Trophoblast cell (in vitro differentiated cells and primary cell): ENCODE results near the gene TUBB.
"Not testable (repeated sequence)": the region's sequence is repeated elsewhere in the genome, so short reads cannot be mapped to it uniquely, and the experiment has no call there.

Experiments
- DNase-seq, 2 donors: peaks; one replicate each; pipeline ENCODE4 v3.0.0-alpha.2; 2016
- H2AFZ ChIP-seq: 2 replicates; pipeline ENCODE4 v1.6.1; 2013; ENCODE audit warnings: low read length, moderate library complexity, mild to moderate bottlenecking; ENCODE audit not compliant: insufficient read depth, poor library complexity
- H2AK5ac ChIP-seq: 2 replicates; pipeline ENCODE4 v1.6.1; 2013; ENCODE audit warnings: mild to moderate bottlenecking, low read length
- H2BK120ac ChIP-seq: 2 replicates; pipeline ENCODE4 v1.6.1; 2013; ENCODE audit warnings: low read length, mild to moderate bottlenecking, moderate library complexity; ENCODE audit not compliant: insufficient read depth, poor library complexity
- H2BK12ac ChIP-seq: 2 replicates; pipeline ENCODE4 v1.6.1; 2013; ENCODE audit warnings: mild to moderate bottlenecking, low read length, moderate library complexity
- H2BK5ac ChIP-seq: 2 replicates; pipeline ENCODE4 v1.6.1; 2013; ENCODE audit warnings: low read length, low read depth, moderate library complexity, mild to moderate bottlenecking; ENCODE audit not compliant: poor library complexity
- H3K14ac ChIP-seq: 2 replicates; pipeline ENCODE4 v1.6.1; 2013; ENCODE audit warnings: mild to moderate bottlenecking, low read length
- H3K18ac ChIP-seq: 2 replicates; pipeline ENCODE4 v1.6.1; 2013; ENCODE audit warnings: mild to moderate bottlenecking, low read length
- H3K23ac ChIP-seq: 2 replicates; pipeline ENCODE4 v1.6.1; 2013; ENCODE audit warnings: low read length
- H3K27ac ChIP-seq: 2 replicates; pipeline ENCODE4 v1.5.1; 2013; ENCODE audit warnings: low read depth, mild to moderate bottlenecking, inconsistent platforms, low read length, moderate library complexity
- H3K27me3 ChIP-seq: 2 replicates; pipeline ENCODE4 v1.6.1; 2013; ENCODE audit warnings: inconsistent platforms, mild to moderate bottlenecking, low read length, moderate library complexity; ENCODE audit not compliant: insufficient read depth
- H3K36me3 ChIP-seq, 2 experiments: 1 replicate in 1 of 2; 2 replicates in 1 of 2; pipeline ENCODE4 v1.6.1; 2013; ENCODE audit warnings: low read length in 2 of 2, mild to moderate bottlenecking in 2 of 2, moderate library complexity in 1 of 2; ENCODE audit not compliant: insufficient read depth in 2 of 2, control insufficient read depth in 1 of 2
- H3K4ac ChIP-seq: 2 replicates; pipeline ENCODE4 v1.6.1; 2013; ENCODE audit warnings: low read depth, mild to moderate bottlenecking, low read length, moderate library complexity
- H3K4me1 ChIP-seq, 2 experiments: 1 replicate in 1 of 2; 2 replicates in 1 of 2; pipeline ENCODE4 v1.6.1; 2013; ENCODE audit warnings: low read length in 2 of 2, mild to moderate bottlenecking in 2 of 2, moderate library complexity in 1 of 2; ENCODE audit not compliant: insufficient read depth in 2 of 2, control insufficient read depth in 1 of 2
- H3K4me2 ChIP-seq: 2 replicates; pipeline ENCODE4 v1.6.1; 2013; ENCODE audit warnings: inconsistent platforms, mild to moderate bottlenecking, low read length, moderate library complexity
- H3K4me3 ChIP-seq: 2 replicates; pipeline ENCODE4 v1.5.1; 2013; ENCODE audit warnings: mild to moderate bottlenecking, low read depth, low read length, inconsistent platforms
- H3K79me1 ChIP-seq: one replicate; pipeline ENCODE4 v1.6.1; 2013; ENCODE audit warnings: low read length
- H3K79me2 ChIP-seq: 2 replicates; pipeline ENCODE4 v1.6.1; 2013; ENCODE audit warnings: low read length, mild to moderate bottlenecking; ENCODE audit not compliant: control insufficient read depth, insufficient read depth, poor library complexity
- H3K9ac ChIP-seq: 2 replicates; pipeline ENCODE4 v1.6.1; 2013; ENCODE audit warnings: mild to moderate bottlenecking, low read length
- H3K9me3 ChIP-seq: 2 replicates; pipeline ENCODE4 v1.6.1; 2013; ENCODE audit warnings: low read depth, mild to moderate bottlenecking, control low read depth, inconsistent platforms, low read length; ENCODE audit not compliant: insufficient read depth
- H4K12ac ChIP-seq: 2 replicates; pipeline ENCODE4 v1.6.1; 2013; ENCODE audit warnings: low read depth, mild to moderate bottlenecking, low read length, moderate library complexity
- H4K8ac ChIP-seq: 2 replicates; pipeline ENCODE4 v1.6.1; 2013; ENCODE audit warnings: low read depth, mild to moderate bottlenecking, low read length, moderate library complexity
- H4K91ac ChIP-seq: one replicate; pipeline ENCODE4 v1.6.1; 2013; ENCODE audit warnings: low read depth, mild to moderate bottlenecking, low read length, moderate library complexity
- WGBS: extraction: QIAGEN DNeasy Blood & Tissue Kit; methylation state at CpG from one replicate; pipeline ENCODE4 v1.1.7; 2013; ENCODE audit warnings: missing lambda C conversion rate; ENCODE audit not compliant: insufficient read length, insufficient coverage; ENCODE audit errors: extremely low coverage; 5-methylcytosine and 5-hydroxymethylcytosine counted together

The TUBB gene

DNA sequence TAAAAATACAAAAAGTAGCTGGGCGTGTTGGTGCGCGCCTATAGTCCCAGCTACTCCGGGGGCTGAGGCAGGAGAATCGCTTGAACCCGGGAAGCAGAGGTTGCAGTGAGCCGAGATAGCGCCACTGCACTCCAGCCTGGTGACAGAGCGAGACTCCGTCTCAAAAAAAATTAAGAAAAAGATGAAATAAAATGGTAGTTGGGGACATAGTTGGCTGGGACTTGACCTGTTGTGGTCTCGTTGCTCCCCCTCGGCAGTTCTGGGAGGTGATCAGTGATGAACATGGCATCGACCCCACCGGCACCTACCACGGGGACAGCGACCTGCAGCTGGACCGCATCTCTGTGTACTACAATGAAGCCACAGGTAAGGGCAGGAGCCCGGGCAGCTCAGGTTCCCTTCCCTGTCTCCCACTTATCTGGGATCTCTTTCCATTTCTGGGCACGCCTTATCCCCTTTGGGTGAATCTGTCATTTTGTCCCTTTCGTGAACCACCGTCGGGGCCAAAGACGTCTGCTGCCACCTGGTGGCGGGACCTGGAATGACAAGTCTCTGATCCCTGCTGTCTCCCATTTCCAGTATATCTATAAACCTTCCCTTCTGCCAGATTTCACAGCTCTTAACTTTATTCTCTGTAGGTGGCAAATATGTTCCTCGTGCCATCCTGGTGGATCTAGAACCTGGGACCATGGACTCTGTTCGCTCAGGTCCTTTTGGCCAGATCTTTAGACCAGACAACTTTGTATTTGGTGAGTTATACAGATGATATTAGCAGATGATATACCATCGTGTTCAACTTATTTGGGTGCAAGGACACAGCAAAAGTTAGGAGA lies 2.3 kb downstream of the TUBB start:
- Histone ChIP-seq H2AFZ (no peak overlapping the region), H2BK120ac (no peak overlapping the region), H3K14ac (no peak overlapping the region), H3K27me3 (no peaks in the 10 kb centered on the region), H3K27ac (no peak overlapping the region), H3K23ac (no peak overlapping the region), H3K4ac (no peak overlapping the region), H3K36me3 (peaks cover 28 to 39% of the 10 kb centered on the region in 2 experiments), H4K91ac (no peak overlapping the region), H3K18ac (no peak overlapping the region), H2AK5ac (no peak overlapping the region), H3K4me3 (peak overlapping the region; percentile 90), H3K4me2 (peak overlapping the region; percentile 60), H3K9ac (peak overlapping the region; percentile 18), H2BK5ac (no peak overlapping the region), H2BK12ac (no peak overlapping the region), H3K79me2 (peaks cover 17% of the 10 kb centered on the region), H4K12ac (no peak overlapping the region), H3K9me3 (peaks cover 4% of the 10 kb centered on the region), H4K8ac (no peak overlapping the region), H3K79me1 (peaks cover 20% of the 10 kb centered on the region), H3K4me1 (peaks cover 0 to 4% of the 10 kb centered on the region in 2 experiments)
- peak; percentile 79 to 88 for DNase-seq
- no CpG with 5 or more reads among the region's 27 CpGs for WGBS

DNA sequence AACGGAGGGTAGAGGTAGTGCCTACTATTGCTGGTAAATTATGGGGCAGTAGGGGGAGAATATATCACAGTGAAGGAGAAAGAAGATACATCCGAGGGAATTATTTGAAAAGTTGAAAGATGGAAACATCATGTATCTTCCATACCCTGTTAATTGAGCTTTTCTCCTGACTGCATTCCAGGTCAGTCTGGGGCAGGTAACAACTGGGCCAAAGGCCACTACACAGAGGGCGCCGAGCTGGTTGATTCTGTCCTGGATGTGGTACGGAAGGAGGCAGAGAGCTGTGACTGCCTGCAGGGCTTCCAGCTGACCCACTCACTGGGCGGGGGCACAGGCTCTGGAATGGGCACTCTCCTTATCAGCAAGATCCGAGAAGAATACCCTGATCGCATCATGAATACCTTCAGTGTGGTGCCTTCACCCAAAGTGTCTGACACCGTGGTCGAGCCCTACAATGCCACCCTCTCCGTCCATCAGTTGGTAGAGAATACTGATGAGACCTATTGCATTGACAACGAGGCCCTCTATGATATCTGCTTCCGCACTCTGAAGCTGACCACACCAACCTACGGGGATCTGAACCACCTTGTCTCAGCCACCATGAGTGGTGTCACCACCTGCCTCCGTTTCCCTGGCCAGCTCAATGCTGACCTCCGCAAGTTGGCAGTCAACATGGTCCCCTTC lies 3.1 kb downstream of the TUBB start:
- Histone ChIP-seq H3K4ac (peak overlapping the region; percentile 8), H3K4me3 (peak overlapping the region; percentile 39), H3K4me2 (peak overlapping the region; percentile 60), H3K79me1 (peaks cover 20% of the 10 kb centered on the region), H3K36me3 (peaks cover 33 to 44% of the 10 kb centered on the region in 2 experiments), H3K79me2 (peaks cover 17% of the 10 kb centered on the region)
- H2BK12ac ChIP-seq, H2BK120ac ChIP-seq, H2AFZ ChIP-seq, H3K9ac ChIP-seq, H3K4me1 ChIP-seq, H4K91ac ChIP-seq, H4K12ac ChIP-seq, H2BK5ac ChIP-seq, H4K8ac ChIP-seq, H3K27ac ChIP-seq, H3K9me3 ChIP-seq, H3K23ac ChIP-seq, H3K14ac ChIP-seq, H3K18ac ChIP-seq, H3K27me3 ChIP-seq, H2AK5ac ChIP-seq, DNase-seq: not testable (repeated sequence)
- no CpG with 5 or more reads among the region's 16 CpGs for WGBS

DNA sequence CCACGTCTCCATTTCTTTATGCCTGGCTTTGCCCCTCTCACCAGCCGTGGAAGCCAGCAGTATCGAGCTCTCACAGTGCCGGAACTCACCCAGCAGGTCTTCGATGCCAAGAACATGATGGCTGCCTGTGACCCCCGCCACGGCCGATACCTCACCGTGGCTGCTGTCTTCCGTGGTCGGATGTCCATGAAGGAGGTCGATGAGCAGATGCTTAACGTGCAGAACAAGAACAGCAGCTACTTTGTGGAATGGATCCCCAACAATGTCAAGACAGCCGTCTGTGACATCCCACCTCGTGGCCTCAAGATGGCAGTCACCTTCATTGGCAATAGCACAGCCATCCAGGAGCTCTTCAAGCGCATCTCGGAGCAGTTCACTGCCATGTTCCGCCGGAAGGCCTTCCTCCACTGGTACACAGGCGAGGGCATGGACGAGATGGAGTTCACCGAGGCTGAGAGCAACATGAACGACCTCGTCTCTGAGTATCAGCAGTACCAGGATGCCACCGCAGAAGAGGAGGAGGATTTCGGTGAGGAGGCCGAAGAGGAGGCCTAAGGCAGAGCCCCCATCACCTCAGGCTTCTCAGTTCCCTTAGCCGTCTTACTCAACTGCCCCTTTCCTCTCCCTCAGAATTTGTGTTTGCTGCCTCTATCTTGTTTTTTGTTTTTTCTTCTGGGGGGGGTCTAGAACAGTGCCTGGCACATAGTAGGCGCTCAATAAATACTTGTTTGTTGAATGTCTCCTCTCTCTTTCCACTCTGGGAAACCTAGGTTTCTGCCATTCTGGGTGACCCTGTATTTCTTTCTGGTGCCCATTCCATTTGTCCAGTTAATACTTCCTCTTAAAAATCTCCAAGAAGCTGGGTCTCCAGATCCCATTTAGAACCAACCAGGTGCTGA lies 3.9 kb downstream of the TUBB start:
- not testable (repeated sequence) for H3K23ac ChIP-seq

More for the DNA sequence above, 3.9 kb downstream of the TUBB start:
- H2BK120ac ChIP-seq, H4K8ac ChIP-seq, H3K9me3 ChIP-seq, H3K27me3 ChIP-seq, H3K9ac ChIP-seq, H2BK12ac ChIP-seq, H3K4me1 ChIP-seq, DNase-seq, H4K91ac ChIP-seq, H2AK5ac ChIP-seq, H3K18ac ChIP-seq, H3K4me2 ChIP-seq, H4K12ac ChIP-seq, H2BK5ac ChIP-seq, H3K14ac ChIP-seq, H2AFZ ChIP-seq, H3K27ac ChIP-seq: not testable (repeated sequence)
- Histone ChIP-seq H3K36me3 (peaks cover 33 to 44% of the 10 kb centered on the region in 2 experiments), H3K4me3 (peak overlapping the region; percentile 39), H3K4ac (peak overlapping the region; percentile 8), H3K79me1 (peaks cover 20% of the 10 kb centered on the region), H3K79me2 (peaks cover 17% of the 10 kb centered on the region)
- WGBS: no CpG with 5 or more reads among the region's 29 CpGs
